ENCODE results near the gene TP53TG5.

DNA sequence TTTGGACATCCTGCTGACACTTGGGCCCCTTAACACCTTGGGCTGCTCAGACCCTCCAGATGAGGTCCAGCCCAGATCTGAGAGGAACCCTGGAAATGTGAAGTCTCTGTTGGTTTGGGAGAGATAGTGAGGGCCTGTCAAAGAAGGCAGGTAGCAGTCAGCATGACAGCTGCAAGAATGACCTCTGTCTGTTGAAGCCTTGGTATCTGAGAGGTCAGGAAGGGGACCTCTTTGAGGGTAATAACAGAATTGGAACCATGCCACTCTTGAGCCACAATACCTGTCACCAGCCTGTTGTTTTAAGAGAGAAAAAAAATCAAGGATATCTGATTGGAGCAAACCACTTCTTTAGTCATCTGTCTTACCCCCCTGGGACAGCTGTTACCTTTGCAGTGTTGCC, 11.0 kb downstream of the TP53TG5 start:
- TF ChIP-seq POLR2AphosphoS5 (IDR thresholded peaks at IDR 0.05) (no peak), EP300 (IDR thresholded peaks at IDR 0.05) (no peak)
